Heart left ventricle (tissue), 16 donors: Measurements from ENCODE around the gene MYH6. TPM values are rescaled to one million over a fixed set of nuclear protein-coding genes. Genes with fewer than 3 reads are reported as not detected.

ENCODE experiments used
- ATAC-seq, 4 donors: fragments of 200-7000 bp; cut with Tn5 transposase; one replicate each; pipeline ENCODE4 v1.9.1; 2020 to 2022; ENCODE audit warnings: moderate library complexity in 4 of 4, mild to moderate bottlenecking in 3 of 4, moderate number of reproducible peaks in 1 of 4
- DNase-seq, 5 donors: peaks; one replicate each; pipeline ENCODE4 v3.0.0-alpha.2; 2020
- H3K27ac ChIP-seq, 12 donors: fragments of 200-600 bp; sonication (generic) in 4 of 12; one replicate each; pipeline versions ENCODE4 v1.5.0 to v1.8.0; 2016 to 2022; ENCODE audit warnings: mild to moderate bottlenecking in 2 of 12
- H3K27me3 ChIP-seq, 9 donors: fragments of 200-600 bp; sonication (generic) in 2 of 9; one replicate each; pipeline versions ENCODE4 v1.5.1 to v1.8.0; 2016 to 2022; ENCODE audit warnings: mild to moderate bottlenecking in 3 of 9
- H3K36me3 ChIP-seq, 9 donors: fragments of 200-600 bp; sonication (generic) in 2 of 9; one replicate each; pipeline versions ENCODE4 v1.5.0 to v1.8.0; 2018 to 2022; ENCODE audit warnings: mild to moderate bottlenecking in 2 of 9
- H3K4me1 ChIP-seq, 12 donors: fragments of 200-600 bp; sonication (generic) in 4 of 12; one replicate each; pipeline versions ENCODE4 v1.5.0 to v1.8.0; 2016 to 2022; ENCODE audit warnings: mild to moderate bottlenecking in 3 of 12
- H3K4me3 ChIP-seq, 12 donors: fragments of 200-600 bp; sonication (generic) in 4 of 12; one replicate each; pipeline versions ENCODE4 v1.5.0 to v1.8.0; 2017 to 2022; ENCODE audit warnings: mild to moderate bottlenecking in 9 of 12, moderate library complexity in 4 of 12
- H3K9me3 ChIP-seq, 12 donors: fragments of 200-600 bp; sonication (generic) in 4 of 12; one replicate each; pipeline versions ENCODE4 v1.5.0 to v1.8.0; 2016 to 2022; ENCODE audit warnings: mild to moderate bottlenecking in 1 of 12
- POLR2A ChIP-seq, 2 donors: fragments of 450-650 bp; IDR thresholded peaks; one replicate each; pipeline ENCODE4 v1.6.1; 2017; ENCODE audit warnings: antibody characterized with exemption in 2 of 2, mild to moderate bottlenecking in 2 of 2, moderate library complexity in 2 of 2
- WGBS, 4 donors: extraction: QIAGEN DNeasy Blood & Tissue Kit in 2 of 4; methylation state at CpG; one replicate each; pipeline versions ENCODE4 v1.1.5 to v1.1.7; 2013 to 2018; 5-methylcytosine and 5-hydroxymethylcytosine counted together
- intact Hi-C, 10 donors: fragments of 100-400 bp; cut with DNase I; formaldehyde crosslinking; loops; one replicate each; pipeline versions ENCODE4 v1.11.1 to v1.14.2; 2022
- polyA plus RNA-seq, 2 donors: library from polyadenylated mRNA; stranded (reverse); fragments of 200-250 nt; gene quantifications; one replicate each; pipeline ENCODE4 v1.2.3, GENCODE V29; 2013
- total RNA-seq, 9 donors: library from RNA; depleted of rRNA in 2 of 9; stranded (reverse); fragments of >200 nt in 2 of 9; fragmentation: NEBNext Ultra II Directional in 3 of 9; extraction: Animal tissue kit (Norgen Biotek cat#: 25700) in 3 of 9; gene quantifications; one replicate each; pipeline versions ENCODE4 v1.1.0 to v1.2.4, GENCODE V29; 2016 to 2023
- TF ChIP-seq, protein P1 (sequence below), 12 donors: fragments of 200-600 bp; sonication (generic) in 4 of 12; IDR thresholded peaks; one replicate each; pipeline versions ENCODE4 v1.5.0 to v1.8.0; 2018 to 2022; ENCODE audit warnings: antibody characterized with exemption in 12 of 12, mild to moderate bottlenecking in 5 of 12
- donor health status: ischemic (EF 13 %, LVEDD 7.1; RV severe dilation, severe dysfunction).
- donor health status: healthy with polysubstance abuse.
- donor health status: DM: no; HTN: yes; CAD: no.
- donor health status: DM: no; HTN: no; CAD: no.
- donor health status: ischemic (EF 25% LVEDD 6.9; RV normal size, moderate dysfunction).
- donor health status: ischemic (EF 25% LVEDD 5.7; RV mildly dilated, moderate dysfunction).
- donor health status: healthy.
- donor health status: DM: yes; HTN: yes; CAD: no.
- donor health status: ischemic (EF 35%, LVEDD 5.7; RV mildly dilated, moderate dysfunction).
- donor health status: nonischemic (EF 11% LVEDD 7.7; RV severe dilation, severe dysfunction).
- donor health status: DM: yes; HTN: yes; CAD: no.
- donor health status: PGD.
- donor health status: ischemic (EF 29% LVEDD 5.4; RV normal size, mild dysfunction).
- donor health status: nonischemic (EF 23%, LVEDD 6.1; RV moderate dilation, normal function).

Gene MYH6
- total and polyA plus RNA-seq, 11 donors = 76.8 to 5,104 (median 1,271) TPM

- DNase-seq = no peak
- H3K27ac ChIP-seq = no peak overlapping the region
- H3K27me3 ChIP-seq = no peaks in the 10 kb centered on the region
- WGBS, 4 donors = 78 to 88% (median 81%) methylated on average over 1 to 18 of the region's 18 CpGs
- no peak for TF ChIP-seq POLR2A (IDR thresholded peaks at IDR 0.05)
- TF ChIP-seq, protein P1, sequence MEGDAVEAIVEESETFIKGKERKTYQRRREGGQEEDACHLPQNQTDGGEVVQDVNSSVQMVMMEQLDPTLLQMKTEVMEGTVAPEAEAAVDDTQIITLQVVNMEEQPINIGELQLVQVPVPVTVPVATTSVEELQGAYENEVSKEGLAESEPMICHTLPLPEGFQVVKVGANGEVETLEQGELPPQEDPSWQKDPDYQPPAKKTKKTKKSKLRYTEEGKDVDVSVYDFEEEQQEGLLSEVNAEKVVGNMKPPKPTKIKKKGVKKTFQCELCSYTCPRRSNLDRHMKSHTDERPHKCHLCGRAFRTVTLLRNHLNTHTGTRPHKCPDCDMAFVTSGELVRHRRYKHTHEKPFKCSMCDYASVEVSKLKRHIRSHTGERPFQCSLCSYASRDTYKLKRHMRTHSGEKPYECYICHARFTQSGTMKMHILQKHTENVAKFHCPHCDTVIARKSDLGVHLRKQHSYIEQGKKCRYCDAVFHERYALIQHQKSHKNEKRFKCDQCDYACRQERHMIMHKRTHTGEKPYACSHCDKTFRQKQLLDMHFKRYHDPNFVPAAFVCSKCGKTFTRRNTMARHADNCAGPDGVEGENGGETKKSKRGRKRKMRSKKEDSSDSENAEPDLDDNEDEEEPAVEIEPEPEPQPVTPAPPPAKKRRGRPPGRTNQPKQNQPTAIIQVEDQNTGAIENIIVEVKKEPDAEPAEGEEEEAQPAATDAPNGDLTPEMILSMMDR (IDR thresholded peaks at IDR 0.05) = no peak
- no peaks in the 10 kb centered on the region for H3K9me3 ChIP-seq
- no peak overlapping the region for H3K4me3 ChIP-seq
- peaks cover 0 to 4% (median 0%) of the 10 kb centered on the region in 12 donors for H3K4me1 ChIP-seq
- intact Hi-C loops = loop anchor here in 2 of 10 donors (10.0 kb wide), 2 partner anchors 59 to 121 kb away; no protein-coding TSS in a partner anchor
- ATAC-seq = no peak
- H3K36me3 ChIP-seq = peaks cover 0 to 95% (median 65%) of the 10 kb centered on the region in 9 donors
These were observed 22.3 kb downstream of the MYH6 start for GRCh38 chr14:23385642-23386265.

- Histone ChIP-seq H3K27me3 (no peaks in the 10 kb centered on the region), H3K27ac (no peak overlapping the region), H3K9me3 (no peaks in the 10 kb centered on the region), H3K4me1 (peaks cover 0 to 9% (median 0%) of the 10 kb centered on the region in 12 donors), H3K4me3 (no peak overlapping the region), H3K36me3 (peaks cover 0 to 93% (median 61%) of the 10 kb centered on the region in 9 donors)
- no peak for TF ChIP-seq POLR2A (IDR thresholded peaks at IDR 0.05)
- TF ChIP-seq, protein P1 (IDR thresholded peaks at IDR 0.05) = no peak
- ATAC-seq = no peak
- intact Hi-C loops = loop anchor here in 2 of 10 donors (10.0 kb wide), 2 partner anchors 60 to 120 kb away; no protein-coding TSS in a partner anchor
- no peak for DNase-seq
- WGBS, 4 donors = 73 to 86% (median 80%) methylated on average over 2 of the region's 2 CpGs
These were observed 22.8 kb downstream of the MYH6 start for GRCh38 chr14:23385244-23385641.

DNA sequence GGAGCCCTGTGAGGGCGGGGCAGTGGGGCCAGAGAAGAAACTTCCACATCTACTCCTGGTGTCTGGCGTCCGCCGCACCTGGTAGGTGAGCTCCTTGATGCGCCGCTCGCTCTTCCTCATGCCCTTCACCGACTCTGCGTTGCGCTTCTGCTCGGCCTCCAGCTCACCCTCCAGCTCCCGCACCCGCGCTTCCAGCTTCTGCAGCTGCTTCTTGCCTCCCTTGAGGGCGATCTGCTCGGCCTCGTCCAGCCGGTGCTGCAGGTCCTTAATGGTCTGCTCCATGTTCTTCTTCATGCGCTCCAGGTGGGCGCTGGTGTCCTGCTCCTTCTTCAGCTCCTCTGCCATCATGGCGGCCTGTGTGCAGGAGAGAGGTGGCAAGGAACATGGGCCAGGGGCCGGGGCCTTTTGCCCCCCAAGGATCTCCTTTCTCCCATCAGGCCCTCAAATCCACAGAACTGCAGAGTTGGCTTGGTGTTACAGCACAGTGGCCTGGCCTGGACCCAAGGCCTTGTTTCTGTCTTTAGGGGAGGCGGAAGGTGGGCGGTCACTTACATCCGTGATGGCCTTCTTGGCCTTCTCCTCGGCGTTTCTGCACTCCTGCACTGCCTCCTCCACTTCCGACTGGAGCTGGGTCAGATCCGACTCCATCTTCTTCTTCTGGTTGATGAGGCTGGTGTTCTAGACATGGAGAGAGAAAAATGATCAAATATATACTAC, 23.6 kb downstream of the MYH6 start:
- Histone ChIP-seq H3K4me3 (no peak overlapping the region), H3K9me3 (no peaks in the 10 kb centered on the region), H3K36me3 (peaks cover 0 to 90% (median 58%) of the 10 kb centered on the region in 9 donors), H3K27me3 (no peaks in the 10 kb centered on the region), H3K27ac (no peak overlapping the region), H3K4me1 (peaks cover 0 to 13% (median 0%) of the 10 kb centered on the region in 12 donors)
- DNase-seq = no peak
- ATAC-seq = no peak
- intact Hi-C loops = loop anchor here in 7 of 10 donors (5.0 to 10.0 kb wide), 6 partner anchors 57 to 120 kb away; no protein-coding TSS in a partner anchor
- no peak for TF ChIP-seq POLR2A (IDR thresholded peaks at IDR 0.05)
- TF ChIP-seq, protein P1 (IDR thresholded peaks at IDR 0.05) = no peak
- WGBS, 4 donors = 76 to 85% (median 82%) methylated on average over 29 of the region's 29 CpGs
